NCI-H2196 treated with DMSO at 0.1 percent for 48 hours (cell line): ENCODE measurements around the gene EPHA6.

Experiments used
- DNase-seq: peaks from one replicate; lab custom pipeline; 2025; ENCODE audit not compliant: unreplicated experiment; lab: John Stamatoyannopoulos, UW

EPHA6 gene

DNA sequence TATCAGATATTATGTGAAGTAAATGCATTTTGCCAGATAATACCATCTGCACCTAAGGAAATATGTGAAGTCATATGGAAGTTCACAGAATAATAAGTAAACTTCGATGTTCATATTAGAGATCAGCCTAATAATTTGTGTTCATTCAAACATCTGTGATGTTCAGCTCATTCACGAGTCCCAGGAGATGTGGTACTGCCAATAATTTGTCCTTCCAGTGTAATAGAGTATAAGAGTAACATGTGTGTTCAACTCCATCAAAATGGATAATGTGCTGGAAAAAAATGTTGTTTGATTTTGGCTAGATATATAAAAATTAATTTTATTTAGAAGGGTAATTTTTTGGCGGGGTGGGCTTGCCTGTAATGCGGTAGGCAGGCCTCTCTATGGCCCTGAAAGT lies 874.7 kb downstream of the EPHA6 start:
- DNase-seq, result no peak

DNA sequence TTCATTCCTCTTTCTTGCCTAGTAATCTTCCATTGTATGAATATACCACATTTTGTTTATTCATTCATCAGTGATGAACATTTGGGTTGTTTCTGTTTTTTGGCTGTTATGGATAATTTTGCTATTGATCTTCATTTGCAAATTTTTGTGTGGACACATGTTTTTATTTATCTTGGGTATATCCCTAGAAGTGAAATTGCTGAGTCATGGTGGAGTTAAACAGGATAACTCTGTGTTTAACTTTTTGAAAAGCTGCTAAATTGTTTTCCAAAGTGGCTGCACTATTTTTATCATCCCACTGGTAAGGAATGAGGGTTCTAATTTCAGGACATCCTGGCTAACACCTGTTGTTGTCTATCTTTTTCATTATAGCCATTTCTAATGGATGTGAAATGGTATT lies 875.6 kb downstream of the EPHA6 start:
- DNase-seq, result no peak

DNA sequence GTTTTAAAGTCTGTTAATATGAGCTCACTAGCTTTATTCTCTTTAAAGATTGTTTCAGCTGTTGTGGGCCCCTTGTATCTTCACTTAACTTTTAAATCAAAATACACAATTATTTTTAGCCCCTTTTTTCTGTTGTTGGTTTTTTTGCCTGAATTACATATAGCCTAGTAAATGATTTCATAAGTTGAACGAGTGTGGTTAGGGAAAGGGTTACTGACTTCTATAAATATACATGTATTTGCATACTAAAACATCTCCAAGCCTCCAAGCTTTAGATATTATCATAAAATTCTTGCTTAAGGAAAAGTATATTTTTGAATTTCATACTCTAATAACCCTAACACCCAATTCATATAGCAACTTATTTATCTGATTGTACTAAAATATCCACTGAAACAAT lies 877.0 kb downstream of the EPHA6 start:
- no peak for DNase-seq

DNA sequence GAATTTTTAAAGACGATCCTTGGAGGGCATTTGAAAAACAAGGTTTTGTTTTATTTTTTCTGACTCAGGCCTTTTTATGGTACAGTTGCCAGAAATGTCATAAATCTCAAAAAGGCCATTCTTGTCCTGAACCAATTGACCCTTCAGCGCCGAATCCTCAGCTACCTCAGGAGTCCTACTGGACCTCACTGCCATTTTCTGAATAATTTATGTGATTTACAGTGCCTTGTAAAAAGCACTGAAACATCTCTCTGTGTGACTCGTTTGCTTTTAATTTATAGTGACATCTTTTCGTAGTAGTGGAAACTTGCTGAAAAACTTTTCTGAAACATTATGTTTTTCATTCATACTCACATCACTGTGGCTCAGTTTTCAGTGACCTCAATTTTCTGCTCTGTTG lies 878.0 kb downstream of the EPHA6 start:
- DNase-seq, result no peak

DNA sequence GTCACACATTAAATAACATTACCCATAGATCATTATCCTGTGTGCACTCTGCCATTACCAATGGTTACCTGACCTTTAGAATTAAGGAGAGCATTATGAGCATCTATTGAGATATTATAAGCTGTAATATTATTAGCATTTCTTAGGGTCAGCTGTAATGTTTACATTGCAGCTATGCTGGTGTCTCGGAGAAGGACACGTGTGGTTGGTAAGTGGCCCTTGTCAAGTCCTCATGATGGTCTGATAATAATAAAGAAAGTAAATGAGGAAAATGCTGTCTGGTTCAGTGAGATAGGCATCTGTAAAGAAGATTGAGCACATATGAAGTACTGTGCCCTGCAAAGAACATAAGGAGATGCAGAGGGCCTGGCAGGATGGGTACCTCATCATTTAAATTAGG lies 878.4 kb downstream of the EPHA6 start:
- DNase-seq, result no peak

DNA sequence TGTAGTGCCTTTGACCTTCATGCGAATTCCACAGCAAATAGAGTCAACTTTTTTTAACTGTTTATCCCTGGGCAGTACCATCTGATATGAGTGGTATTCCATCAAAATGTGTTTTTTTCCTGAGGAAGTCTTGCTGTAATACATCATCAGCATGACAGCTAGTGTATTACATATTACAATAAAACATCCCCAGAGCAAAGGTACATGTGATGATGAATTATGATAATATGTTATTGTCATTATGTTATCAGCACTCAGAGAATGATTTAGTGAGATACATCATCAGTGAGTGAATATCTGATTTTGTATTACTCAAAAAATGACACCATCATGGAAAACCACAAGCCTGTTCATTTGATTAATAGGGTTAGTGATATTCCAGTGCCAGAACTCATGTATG lies 880.5 kb downstream of the EPHA6 start:
- DNase-seq, result no peak

DNA sequence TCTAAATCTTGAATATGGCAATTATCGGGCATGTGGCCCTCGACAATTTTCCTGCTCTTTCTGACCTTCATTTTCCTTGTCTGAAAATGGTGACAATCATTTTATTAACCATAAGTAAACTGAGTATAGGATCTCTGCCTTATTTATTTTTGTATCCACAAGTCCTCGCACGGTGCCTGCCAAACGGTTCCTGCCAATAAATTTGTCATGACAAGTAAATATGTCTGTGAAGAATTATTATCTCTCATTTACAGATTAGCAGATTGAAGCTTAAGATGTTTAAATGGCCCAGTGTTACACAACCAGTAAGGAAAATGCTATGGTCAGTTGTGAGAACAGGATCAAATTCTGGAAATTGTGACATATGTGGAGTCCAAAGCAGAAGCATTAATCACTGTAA lies 884.3 kb downstream of the EPHA6 start:
- no peak for DNase-seq

DNA sequence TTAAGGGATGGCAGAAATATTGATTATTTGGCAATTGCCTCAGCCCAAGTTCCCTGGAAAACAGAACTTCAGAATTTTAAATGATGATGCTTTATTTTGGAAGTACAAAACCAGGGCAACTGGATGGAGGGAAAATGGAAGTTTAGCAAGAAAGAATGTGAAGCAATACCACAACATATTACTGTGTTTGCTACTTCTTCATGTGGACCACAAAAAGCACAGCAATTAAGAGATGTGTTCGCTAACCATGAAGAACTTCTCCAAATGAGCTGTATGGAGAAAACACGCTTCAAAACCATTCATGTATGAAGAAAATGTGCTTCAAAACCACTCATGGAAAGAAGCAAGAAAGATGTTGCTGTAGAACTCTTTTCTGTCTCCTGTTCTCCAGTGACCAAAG lies 885.5 kb downstream of the EPHA6 start:
- DNase-seq, result no peak

DNA sequence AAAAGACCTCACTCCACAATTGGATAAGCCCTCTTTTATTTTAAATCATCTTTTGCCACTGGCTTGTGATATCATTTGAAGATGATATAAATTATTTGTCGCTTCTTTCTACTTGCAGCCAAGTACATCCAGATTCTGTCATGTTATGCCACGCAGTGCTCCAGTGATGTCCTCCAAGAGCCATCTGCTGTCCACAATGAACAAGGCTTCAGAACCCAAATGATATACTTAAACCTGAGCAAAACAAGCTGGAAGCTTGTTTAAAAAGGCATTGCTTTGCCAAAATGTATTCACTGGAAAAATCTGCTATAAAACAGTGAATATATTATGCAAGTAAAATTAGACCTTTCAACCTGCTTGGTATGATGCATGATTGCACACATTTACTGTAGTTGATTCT lies 891.4 kb downstream of the EPHA6 start:
- no peak for DNase-seq

DNA sequence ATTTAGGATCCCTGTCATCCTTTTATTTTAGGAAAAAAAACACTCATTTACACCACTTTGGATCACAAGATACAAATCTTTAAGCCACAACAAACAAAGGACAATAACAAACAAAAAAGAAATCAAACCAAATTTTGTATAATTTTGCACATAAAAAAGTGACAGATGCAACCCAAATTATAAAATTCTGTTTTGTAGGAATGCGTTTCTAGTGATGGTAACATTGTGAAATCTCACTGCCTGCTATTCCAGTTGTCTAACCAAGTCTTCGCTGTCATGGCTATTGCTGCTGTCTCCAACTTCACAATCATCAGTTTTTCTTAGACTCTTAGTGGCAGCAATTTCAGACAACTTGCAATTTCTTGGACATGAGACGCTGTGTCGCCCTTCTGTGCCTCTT lies 891.8 kb downstream of the EPHA6 start:
- no peak for DNase-seq

DNA sequence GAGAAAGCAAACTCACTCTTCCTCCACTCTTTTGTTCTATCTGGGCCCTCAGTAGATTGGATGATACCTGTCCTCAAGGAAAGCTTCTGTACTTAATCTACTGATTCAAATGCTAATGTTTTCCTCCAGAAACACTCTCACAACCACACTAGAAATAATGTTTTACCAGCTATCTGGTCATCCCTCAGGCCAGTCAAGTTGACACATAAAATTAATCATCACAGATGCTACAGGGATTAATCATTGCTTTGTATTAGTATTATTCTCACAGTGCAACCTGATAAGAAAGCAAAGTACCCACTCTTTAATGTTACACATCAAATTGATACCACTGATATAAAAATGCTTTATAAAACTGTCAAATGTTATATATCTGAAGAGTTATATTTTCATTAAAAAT lies 897.3 kb downstream of the EPHA6 start:
- no peak for DNase-seq

DNA sequence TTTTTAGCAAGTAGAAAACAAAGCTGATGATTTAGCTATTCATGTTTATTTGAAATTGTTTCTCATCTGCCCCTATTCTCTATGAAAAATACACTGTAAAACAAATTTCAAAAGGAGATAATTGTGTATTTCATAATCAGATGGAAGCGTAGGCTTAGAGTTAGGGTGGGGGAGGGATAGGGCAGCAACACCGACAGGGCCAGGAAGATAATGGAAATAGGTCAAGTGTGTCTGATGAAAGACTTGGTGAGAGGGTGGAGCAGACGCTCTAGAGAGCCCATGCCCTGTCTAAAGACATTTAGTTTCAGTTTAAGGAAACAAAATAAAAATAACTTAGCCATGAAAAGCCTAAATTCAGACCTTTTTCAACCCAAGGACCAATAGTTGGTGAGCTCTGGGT lies 898.5 kb downstream of the EPHA6 start:
- no peak for DNase-seq

DNA sequence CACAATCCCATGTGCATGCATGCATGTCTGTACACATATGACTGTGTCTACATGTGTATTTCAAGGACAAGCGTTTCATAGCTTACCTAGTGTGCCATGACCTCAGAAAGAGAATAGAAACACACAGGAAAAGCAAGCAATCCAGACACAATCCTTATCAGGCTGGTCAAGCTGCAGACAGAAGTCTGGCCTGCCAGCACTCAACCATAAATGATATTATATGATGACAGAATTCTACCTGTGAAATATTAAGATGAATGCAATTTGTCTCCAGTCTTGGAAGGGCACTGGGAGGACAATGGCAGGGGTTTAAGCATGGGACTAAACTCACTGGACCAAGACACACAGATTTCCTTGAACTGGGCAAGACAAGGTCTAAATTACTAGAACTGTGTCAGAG lies 899.2 kb downstream of the EPHA6 start:
- DNase-seq, result no peak

DNA sequence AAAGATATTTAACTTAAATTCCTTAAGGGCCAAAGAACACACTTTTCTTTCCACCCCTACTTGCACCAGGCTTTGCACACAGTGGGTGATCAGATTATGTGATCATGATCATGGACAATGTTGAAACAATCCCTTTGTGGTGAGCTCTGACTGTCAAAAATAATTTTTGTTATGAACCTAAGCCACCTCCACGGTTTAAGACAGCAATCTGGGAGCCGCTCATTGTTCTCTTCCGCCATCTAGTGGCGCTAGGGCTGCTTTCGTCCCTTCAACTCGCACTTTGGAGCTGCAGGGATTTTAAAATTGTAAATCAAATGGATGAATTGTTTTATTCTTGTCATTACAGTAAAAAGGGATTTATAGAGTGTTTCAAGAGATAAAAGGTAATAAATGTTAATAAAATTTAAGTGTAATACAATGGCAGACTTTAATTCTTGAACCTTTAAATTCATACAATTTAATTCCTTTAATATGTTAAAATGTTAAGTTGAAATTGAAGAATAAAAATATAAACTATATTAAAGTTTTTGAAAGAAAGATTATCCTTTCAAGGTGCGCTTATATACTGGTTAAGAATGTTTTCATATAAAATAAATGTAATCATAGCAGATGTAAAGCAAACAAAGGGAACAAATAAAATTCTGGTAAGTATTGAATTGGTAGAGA lies 904.9 kb downstream of the EPHA6 start:
- DNase-seq, result peak; percentile 46

DNA sequence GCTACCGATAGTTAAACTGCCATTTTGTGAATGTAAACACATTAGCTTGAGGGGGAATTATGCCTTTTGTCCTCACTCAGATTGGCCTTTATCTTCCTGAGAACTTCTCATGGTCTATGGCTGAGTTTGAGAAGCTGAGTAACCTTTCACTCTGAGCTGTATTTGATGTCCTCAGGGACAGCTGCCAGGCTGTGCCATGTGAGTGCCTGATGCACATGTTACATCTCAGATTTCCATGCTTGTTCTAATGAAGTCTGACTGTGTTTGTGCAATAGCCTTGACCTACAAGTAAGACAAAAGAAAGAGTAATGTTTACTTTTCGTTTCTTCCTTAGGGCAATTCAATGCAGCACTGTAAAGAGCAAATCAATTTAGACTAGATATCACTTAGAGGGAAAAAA lies 906.0 kb downstream of the EPHA6 start:
- DNase-seq, result no peak

DNA sequence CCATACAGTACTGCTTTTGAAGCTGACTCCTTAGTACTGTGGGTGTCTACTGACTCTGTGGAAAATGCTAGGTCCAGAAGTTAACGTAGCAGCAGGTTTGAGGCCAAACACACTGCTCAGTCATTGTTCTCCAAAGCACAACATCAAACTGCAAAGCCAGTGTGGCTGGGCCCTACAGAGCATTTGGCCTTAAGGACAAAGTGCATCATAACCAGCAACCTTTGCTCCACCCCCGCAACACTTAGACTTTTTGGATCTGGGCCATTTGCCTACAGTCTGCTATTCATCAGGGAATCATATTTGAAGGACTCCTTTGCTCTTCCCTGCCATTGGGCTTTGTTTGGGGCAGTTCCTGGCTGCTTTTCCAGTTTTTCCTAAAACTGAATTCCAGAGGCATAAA lies 907.1 kb downstream of the EPHA6 start:
- no peak for DNase-seq

DNA sequence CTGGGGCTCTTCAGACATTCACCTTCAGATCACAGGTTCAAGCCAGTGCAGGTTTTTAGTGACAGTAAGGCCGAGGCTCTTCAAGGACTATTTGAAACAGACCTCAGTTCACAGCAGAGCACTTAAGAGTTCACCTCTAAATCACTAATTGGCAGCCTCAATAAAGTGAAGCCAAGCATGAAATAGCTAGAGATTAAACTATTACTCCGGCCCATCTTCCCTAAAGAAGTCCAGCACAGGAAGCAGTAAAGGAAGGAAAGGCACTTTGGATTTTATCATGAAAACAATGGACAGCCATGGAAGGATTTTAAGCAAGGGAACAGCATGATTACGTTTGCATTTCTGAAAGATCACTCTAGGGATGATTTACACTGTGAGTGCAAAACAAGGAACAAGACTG lies 922.5 kb downstream of the EPHA6 start:
- DNase-seq, result no peak

DNA sequence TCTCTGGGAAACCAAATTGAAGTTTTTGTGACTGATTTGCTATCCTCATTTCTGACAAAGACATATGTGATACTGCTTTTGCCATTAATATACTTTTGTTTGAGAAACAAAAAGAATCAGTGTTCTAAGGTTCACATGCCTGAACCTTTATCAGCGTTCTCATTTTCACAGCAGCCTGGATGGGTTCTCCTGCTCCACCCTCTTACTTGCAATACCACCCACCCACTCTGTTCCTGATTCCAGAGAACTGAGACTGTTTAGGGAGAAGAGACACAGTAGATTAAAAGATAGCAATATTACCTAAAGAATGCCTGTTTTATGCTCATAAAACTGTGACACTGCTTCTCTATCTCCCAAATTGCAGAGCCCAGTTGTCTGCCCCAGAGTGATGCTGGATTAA lies 924.4 kb downstream of the EPHA6 start:
- no peak for DNase-seq

DNA sequence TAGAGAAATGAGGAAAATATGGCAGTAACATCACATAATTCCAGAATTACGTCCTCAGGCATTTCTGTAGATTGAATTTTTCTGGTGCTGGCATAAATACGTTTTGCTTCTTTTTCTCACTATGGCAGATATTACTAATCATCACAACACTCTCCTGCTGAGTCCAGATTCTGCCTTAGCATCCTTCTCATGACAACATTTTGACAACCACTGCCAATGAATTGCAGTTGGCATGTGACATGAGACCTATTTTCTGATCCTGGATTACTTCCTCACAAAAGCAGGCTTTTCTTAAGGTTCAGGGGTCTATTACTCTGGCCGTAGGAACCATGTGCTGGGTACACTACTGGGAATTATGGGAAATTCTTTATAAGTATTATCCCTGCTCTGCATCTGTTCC lies 927.6 kb downstream of the EPHA6 start:
- DNase-seq, result no peak

DNA sequence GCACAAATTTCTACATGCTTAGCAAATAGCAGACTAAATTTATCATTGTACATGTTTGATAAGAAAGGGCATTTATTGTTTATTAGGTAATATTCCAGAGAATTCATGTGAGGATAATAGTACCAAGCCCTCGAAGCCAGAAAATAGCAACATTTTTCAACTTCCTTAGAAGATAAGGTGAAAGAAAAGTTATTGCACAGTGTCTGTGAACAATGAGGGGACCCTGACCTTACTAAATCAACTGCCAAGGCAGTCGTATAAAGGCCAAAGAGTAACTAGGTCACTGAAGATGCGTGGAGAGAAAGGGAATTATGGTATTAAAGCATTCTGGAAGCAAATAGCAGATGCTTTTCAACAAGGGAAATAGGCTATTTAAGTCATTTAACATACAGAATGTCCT lies 929.9 kb downstream of the EPHA6 start:
- DNase-seq, result no peak

DNA sequence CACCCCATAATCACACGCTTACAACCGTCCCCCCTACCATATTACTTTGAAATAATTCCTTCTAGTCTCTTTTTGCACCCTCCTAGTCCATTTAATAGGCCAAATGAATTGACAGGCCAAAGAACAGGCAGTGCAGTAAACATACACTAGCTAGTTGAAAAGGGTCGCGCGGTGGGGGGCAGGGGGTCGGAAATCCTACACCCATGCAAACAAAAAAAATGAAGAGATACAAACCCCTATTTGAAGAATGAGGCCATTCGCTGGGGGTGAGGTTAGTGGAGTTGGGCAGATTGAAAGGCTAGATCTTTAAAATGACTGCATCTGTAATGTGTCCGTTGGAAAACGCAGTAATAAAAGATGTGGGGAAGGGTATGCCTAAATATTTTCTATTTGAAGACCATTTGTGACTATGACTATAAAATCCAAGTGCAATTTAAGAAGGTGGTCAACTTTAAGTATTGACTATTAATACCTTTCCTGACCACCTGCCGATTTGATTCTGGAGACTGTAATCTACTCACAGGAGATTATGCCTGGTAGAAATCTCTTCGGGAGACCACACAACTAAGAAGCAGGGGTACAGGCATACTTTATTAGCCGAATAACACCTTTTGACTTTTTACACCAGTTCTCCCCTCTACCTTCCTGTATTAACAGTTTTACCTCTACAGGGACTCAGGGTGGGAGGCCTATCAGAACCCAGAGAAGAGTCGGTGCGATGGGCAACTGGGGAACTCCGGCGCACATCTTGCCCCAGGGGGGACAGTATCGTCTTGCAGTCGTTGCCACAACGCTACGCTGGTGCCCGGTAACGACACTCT lies 949.4 kb downstream of the EPHA6 start:
- DNase-seq, result no peak

DNA sequence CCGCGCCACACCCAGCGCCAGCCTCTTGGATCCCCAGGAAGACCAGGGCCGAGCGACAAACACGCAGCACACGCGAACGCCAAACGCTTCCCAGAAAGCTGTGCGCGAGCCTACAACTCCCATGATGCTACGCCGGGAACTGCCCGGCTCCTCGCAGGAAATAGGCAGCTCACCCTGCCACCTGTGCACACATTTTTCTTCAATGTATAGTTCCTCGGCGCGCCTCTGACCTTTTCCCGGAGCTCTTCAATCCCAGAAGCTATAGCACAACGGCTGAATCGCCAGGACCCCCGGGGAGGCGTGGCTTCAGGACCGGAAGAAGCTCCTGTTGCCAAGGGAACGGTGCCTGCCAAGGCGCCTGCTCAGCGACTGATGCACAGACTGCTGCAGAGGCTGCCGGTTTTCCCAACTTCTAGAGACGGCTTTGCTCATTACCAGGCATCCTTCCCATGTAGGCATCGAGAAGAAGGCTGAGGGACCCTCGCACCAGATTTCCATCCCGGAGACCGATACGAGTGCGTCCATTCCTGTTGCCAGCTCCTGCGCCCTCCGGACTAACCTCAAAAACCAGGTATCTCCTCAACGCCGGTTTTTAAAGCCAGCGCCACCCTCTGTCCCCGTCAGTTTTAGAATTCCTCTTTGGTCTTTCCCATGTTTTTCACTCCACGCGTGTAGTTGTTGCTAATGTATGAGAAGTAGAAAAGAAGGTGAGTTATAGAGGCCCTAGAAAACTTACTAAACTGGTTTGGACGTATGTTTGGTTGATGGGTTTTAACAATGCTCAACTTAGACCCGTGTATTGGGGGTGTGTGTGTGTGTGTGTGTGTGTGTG lies 950.2 kb downstream of the EPHA6 start, which contains the start of gene ARL6:
ARL6 (plus strand) TSS at position 352 of the 832 bp plus-strand sequence. CDS start 3,350 bp downstream, outside the sequence.
- peak; percentile 93 for DNase-seq
